CD4-positive, alpha-beta T cell treated with Interleukin-17A for 4 hours (primary cell): ENCODE data around the gene STYXL2.

Experiments used
- DNase-seq: peaks from one replicate; pipeline ENCODE4 v3.0.0-alpha.2; 2020; ENCODE audit warnings: mixed read lengths

The STYXL2 gene

DNA sequence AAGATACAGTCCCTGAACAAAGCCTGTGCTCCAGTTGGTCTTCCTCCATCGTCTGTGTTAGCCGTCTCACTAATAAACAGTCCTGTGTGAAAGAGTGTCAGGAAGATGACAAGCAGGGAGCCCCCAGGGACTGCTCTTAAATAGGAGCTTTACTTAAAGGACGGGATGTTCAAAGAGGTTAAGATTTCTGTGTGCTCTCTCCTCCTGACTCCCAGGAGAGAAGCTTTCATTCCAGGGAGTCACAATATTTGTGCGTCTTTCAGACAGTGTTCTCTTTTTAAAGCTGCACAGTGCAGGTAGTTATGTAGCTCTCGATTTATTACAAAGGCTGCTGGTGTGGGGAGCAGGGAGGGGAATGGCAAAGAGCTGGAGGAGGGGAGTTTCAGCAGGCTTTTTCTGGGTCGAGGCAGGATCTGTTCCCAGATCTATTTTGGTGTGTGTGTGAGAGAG lies 43.5 kb downstream of the STYXL2 start:
- DNase-seq, result no peak

DNA sequence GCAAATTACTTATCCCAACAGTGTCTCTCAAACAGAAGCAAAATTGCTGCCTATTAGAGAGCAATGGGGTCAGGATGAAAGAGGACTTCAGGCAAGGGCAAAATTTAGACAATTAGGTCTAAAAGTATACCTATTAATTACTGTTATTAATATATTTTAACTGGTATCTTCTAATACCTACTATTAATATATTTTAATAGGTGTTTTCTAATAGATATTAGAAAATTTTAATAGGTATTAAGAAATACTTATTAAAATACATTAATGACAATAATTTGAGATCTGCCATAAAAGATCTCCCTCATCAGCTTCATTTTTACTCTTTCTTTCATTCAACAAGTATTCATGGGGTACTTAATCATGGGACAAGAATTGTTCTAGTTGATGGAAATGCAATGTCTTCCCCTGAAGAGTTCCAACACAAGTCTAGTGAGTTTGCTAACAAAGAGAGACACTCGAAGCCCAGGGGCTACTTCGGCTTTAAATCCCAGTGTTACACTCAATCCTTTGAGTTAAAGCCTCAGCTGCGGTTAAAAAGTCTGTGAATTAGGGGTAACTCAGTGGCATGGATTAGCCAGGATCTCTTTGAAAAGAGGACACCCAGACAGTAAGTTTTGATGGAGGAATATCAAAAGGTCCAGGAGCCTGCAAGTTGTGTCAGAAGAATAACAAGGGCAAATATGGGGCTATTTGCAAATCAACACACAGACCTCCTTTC lies 44.1 kb downstream of the STYXL2 start:
- DNase-seq, result no peak

DNA sequence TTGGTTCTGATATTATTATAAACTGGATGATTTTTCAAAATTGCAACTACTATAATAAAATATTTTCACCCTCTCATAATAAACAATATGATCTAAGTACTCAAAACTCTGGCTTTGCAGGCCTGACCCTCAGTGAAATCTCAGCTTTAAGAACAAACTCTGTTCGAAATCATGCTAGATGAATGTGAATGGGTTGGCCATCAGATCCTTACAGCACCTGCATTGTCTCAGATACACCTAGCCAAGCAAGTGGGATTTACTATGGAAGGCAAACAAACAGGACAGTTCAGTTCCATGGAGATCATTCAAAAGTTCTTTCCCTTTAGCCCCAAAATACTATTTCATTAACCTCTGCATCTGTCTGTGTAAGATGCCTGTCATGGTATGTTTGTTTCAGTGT lies 44.8 kb downstream of the STYXL2 start:
- no peak for DNase-seq

DNA sequence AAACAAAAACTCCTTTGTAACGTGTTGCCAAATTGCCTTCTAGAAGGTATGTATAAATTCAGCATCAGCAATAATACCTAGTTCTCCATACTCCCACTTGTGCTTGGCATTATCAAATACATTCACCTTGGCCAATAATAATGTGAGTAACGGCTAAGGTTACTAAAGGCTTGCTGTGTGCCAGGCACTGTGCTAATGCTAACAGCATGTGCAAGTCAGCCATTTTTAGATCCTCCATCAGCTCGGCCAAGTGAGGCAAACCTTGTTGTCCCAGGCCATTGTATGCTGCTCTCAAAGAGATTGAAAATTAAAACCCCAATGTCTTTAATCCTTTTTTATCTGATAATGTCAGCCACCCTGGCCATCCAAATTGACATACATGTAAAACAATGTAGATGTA lies 48.1 kb downstream of the STYXL2 start:
- no peak for DNase-seq
